Hepatic stellate cell (primary cell): ENCODE measurements around the gene MRPS34.

Experiments
- DNase-seq: peaks from one replicate; pipeline ENCODE4 v3.0.0; 2011; ENCODE audit warnings: low spot score

Gene MRPS34

GRCh38 chr16:1781254-1781653 is 8.3 kb upstream of the MRPS34 start:
- no peak for DNase-seq

DNA sequence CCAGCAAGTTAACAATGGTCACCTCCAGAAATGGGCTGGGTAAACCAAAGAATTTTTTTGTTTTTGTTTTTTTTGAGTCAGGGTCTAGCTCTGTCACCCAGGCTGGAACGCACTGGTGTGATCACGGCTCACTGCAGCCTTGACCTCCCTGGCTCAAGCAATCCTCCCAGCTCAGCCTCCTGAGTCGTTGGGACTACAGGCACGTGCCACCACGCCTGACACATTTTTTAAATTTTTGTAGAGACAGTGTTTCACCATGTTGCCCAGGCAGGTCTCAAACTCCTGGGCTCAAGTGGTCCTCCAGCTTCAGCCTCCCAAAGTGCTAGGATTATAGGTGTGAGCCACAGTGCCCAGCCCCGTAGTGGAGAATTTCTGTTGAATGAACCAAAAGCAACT is 7.7 kb upstream of the MRPS34 start:
- no peak for DNase-seq

DNA sequence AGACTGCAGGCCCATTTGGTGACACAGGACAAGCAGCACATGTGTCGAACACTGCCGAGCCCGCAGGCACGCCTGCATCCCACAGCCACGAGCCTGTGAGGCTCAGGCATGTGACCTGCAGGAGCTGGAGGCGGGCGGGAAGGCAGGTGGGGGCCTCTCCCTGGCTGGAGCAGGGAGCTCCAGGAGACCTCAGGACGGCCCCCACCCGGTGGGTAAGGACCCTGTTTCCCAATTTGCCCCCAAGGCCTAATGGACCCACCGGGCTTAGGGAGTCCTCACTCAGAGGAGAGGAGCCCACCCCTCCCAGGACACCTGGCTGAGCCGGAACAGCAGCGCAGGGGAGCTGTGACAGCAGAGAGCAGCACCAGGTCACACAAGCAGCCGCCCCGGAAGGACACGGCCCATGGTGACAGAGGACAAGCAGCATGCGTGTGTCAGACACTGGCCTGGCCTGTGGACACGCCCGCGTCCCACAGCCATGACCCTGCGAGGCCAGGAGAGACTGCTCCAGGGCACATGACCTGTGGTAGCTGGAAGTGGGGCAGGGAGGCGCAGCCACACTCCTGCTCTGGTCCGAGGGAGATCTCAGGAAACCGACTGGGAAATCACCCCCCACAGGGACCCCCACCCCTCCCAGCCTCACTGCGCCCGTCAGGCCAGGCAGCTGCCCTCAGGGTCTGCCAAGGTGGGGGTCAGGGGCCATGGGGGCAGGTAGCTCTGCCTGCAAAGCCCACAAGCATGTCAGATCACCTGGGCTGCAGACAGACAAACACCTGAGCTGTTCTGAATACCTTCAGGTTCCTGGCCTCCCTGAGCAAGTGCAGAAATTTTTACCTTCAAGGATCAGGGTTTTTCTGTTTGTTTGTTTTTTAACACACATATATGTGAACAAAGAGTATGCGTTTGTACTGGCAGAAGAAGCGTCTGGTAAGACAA is 7.1 kb upstream of the MRPS34 start:
- DNase-seq = no peak

GRCh38 chr16:1779234-1779701 is 6.3 kb upstream of the MRPS34 start:
- DNase-seq = no peak

DNA sequence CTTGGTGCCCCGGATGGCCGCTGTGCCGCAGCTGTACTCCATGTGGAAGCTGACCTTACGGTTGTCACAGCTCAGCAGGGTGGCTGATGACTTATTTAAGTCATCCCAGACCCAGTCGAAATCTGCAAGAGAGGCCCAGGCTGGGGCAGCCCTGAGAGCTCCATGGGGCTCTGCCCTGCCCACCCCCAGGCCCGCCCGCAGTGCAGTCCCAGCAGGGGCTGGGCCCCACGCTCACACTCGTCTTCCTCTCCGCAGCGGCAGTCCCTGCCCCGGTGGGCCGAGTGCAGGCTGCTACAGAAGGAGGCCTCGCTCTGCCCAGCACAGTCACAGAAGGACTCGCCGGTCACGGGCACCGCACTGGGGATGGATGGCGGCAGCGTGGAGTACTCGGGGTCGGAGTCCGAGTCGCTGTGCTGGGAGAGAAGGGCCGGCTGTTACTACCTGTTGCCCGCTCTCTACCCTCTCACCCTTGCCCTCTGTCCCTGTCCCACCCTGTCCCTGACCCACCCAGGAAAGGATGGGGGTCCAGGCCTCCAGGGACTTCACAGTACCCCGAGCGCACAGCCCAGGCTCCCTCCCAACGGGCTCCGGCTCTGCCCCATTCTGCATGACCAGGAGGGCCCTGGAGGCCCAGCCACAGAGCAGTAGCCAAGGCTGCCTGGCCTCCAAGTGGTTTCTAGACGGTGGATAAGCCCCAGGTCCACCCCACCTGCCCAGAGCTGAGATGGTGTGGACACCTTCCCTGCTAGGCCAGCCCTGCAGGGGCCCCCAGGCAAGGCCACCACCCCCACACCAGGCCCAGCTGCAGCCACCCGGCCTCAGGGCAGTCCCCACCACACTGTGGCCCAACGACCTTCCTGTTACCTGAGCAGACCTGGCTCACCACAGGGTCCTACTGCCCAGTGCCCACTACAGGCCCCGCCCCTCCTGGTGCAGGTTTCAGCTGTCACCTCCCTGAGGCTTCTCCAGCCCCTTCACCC is 5.6 kb upstream of the MRPS34 start:
- DNase-seq = no peak

DNA sequence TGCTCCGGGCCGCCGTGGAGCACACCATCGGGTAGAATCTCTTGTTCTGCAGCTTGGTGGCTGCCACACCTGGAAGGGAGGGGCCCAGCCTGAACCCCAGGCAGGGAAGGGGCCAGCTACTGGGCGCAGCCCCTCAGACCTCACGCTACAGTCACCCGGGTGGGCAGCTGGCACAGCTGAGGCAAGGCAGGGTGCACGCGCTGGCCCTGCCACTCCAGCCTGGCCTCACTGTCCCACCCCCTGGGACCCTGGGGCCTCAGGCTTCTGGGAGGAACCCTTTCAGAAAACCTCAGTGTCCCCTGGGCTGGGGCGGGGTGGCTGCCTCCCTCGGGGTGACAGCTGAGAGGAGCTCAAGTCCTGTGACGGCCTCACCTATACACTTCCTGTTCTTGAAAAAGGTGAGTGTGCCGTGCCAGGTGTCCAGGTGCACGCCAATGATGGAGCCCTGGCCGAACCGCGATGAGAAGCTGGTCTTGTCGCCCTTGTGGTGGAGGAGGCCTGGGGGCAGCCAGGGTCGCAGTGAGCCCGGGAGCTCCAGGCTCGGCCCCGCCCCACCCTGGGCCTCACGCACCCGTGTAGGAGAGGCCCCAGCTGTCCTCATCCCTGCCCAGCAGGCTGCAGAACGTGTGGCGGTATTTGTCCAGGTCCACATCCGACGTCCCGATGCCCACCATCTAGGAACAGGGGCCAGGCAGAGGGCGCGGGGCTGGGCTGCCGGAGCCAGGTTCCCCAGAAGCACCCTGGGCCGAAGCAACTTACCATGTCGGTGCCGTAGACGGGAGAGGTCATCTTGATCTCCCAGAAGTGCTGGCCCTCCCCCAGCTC is 4.7 kb upstream of the MRPS34 start:
- DNase-seq = no peak

GRCh38 chr16:1776991-1777374 is 4.0 kb upstream of the MRPS34 start:
- DNase-seq = no peak

DNA sequence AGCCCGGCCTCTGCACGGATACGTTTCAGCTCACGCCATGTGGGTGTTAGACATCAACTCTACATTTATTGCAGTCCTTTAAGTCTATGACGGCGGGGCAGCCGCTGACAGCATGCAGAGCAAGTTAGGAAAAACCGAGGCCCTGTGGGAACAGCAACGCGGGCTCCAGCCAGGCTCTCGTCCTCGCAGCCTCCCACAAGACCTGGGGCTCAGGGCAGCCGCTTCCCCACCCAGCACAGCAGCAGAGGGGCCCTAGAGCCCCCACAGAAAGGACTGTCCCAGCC is 3.7 kb upstream of the MRPS34 start:
- DNase-seq = no peak

GRCh38 chr16:1775846-1776671 is 3.1 kb upstream of the MRPS34 start:
- DNase-seq = no peak

DNA sequence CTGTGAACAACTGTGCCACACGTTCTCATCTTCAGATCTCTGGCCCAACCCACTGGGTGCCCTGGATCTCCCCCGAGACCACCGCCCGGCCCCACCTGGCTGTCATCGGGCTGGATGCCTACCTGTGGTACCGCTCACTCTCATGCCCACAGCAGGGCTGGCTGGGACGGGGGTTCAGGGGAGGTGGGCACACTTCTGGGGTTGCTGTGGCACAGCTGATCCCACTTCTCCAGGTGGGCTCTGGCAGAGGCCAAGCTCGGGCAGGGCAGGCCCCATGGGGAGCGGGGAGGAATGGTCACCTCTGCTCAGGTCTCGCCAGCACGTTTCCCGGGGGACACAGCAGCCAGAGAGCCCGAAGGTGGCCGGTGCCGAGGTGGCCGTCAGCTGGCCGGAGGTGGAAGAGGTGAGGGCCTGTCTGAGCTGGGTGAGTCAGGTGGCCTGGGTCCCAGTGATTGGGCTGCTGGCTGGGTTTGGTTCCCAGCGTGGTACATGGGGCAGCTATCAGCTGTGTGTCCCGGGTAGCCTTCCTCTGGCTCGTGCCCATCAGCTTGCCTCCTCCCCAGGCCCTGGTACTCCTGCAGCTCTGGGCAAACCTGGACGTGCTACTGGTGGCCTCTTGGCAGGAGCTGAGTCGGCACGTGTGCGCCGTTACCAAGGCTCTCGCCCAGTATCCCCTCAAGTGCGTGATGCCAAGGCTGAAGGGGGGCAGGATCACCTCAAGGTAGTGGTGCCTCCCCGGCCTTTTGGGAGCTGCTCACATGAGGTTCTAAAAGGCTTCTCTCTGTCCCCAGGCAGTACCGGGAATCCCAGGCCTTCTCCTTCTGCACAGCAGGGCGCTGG is 2.3 kb upstream of the MRPS34 start:
- DNase-seq = no peak

- DNase-seq = no peak
Observed at GRCh38 chr16:1774448-1774780, 1.5 kb upstream of the MRPS34 start.

DNA sequence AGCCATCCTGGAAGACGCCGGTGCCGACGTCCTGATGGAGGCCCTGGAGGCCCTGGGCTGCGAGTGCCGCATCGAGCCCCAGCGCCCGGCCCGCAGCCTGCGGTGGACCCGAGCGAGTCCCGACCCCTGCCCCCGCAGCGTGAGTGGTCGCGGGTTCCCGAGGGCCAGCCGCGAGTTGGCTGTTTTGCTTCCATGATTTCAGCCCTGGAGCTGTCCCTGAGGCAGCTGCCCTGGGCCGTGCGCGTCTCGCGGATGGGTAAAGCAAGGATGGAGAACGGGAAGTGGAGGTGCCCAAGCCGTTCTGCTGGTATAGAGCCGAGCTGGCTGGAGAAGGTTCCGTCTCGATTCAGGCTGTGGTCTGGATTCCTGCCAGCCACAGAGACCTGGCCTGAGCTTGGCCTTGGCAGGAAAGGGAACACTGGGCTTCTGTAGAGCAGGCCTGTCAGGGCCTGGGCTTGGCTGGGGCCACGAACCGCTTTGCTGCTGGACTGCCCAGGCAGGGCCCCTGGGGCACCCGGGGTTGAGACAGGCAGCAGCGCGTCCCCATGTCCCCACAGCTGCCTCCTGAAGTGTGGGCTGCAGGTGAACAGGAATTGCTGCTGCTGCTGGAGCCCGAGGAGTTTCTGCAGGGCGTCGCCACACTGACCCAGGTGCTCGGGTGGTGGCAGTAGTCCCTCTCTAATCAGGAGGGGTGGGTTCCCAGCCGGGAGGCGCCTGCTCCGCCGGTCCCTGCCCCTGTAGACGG is 941 bp upstream of the MRPS34 start:
- DNase-seq = peak; percentile 61

DNA sequence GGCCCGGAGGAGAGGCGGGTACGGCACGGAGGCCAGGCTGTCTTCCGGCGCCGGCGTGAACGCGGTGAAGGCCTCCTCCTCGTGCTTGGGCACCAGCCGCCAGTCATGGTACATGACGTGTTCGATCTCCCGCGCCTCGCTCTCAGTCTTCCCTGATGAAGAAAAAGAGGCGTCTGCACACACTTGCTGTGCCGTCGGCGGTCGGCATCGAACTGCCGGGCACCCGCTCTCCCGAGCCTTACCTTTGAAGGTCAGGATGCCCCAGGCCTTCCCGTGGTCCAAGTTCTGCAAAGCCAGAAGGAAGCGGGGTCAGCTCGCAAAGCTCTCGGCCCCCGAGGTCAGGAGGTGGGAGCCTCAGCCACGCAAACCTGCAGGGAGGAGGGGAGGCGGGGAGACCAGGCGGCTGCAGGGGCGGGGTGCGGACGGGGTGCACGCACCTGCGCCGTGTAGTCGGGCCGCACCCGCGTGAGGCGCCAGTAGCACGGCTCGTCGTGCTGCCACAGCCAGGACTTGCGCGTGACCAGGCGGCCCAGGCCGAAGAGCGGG is 499 bp downstream of the MRPS34 start, which contains the start of gene EME2:
Gene EME2, plus strand, starts transcription at position 449 of the 546 bp plus-strand sequence. CDS start 418 bp downstream, outside the sequence.
- peak; percentile 38 for DNase-seq

- DNase-seq = no peak
Observed at GRCh38 chr16:1771864-1772361, 1.0 kb downstream of the MRPS34 start.

GRCh38 chr16:1771188-1771863 is 1.6 kb downstream of the MRPS34 start, which contains the start of gene NME3:
NME3 (minus strand) TSS chr16:1771543; CDS start chr16:1771534, 9 bp downstream.
- DNase-seq = peak; percentile 88

DNA sequence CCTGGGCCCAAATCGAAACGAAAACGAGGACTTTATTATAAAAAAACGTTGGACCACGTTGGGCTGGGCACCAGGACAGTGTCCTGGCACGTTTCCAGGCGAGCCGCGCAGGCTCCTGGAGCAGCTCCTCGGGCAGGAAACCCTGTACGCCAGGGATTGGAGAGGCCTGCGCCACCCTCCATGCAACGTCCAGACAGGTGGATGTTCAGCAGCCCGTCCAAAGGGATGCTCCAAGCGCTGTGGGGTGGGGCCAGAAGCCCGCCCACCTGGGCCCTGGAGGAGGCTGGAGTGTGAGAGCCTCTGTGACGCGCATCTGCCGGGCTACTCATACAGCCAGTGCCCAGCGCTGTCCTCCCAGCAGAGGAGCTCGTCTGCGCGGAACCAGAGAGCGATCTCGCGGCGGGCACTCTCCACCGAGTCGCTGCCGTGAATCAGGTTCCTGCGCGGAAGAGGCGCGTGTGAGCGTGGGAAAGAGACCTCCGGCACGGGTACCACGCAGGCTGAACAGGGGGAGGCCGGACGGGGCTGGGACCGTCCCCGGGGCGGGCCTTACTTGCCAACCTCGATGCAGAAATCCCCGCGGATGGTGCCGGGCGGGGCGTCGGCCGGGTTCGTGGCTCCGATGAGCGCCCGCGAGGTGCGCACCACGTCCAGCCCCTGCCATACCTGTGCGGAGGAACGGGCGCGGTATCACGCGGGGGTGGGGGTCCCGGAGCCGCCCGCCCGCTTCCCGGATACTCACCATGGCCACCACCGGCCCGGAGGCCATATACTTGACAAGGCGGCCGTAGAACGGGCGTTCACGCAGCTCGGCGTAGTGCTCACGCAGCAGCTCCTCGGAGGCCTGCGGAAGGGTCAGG is 2.4 kb downstream of the MRPS34 start:
- peak; percentile 78 for DNase-seq
